Mesenchymal stem cell (in vitro differentiated cells and primary cell): ENCODE data around the gene PODXL2.

Source experiments
- DNase-seq: peaks from one replicate; pipeline ENCODE4 v3.0.0-alpha.2; 2013
- H2AFZ ChIP-seq: one replicate; pipeline ENCODE4 v1.6.1; 2013; ENCODE audit warnings: low read depth, mild to moderate bottlenecking, control low read depth, inconsistent platforms, low read length, moderate library complexity
- H2AK5ac ChIP-seq: 2 replicates; pipeline ENCODE4 v1.6.1; 2013; ENCODE audit warnings: low read length, moderate library complexity, mild to moderate bottlenecking, inconsistent platforms; ENCODE audit not compliant: severe bottlenecking
- H2BK120ac ChIP-seq: one replicate; pipeline ENCODE4 v1.6.1; 2013; ENCODE audit warnings: low read depth, mild to moderate bottlenecking, inconsistent platforms, low read length, moderate library complexity
- H2BK12ac ChIP-seq, 2 experiments: one replicate each; pipeline ENCODE4 v1.6.1; 2013; ENCODE audit warnings: inconsistent platforms in 2 of 2, low read length in 2 of 2, mild to moderate bottlenecking in 2 of 2, moderate library complexity in 2 of 2, control low read depth in 1 of 2
- H2BK15ac ChIP-seq: one replicate; pipeline ENCODE4 v1.6.1; 2013; ENCODE audit warnings: mild to moderate bottlenecking, low read depth, inconsistent platforms; ENCODE audit not compliant: poor library complexity, severe bottlenecking
- H2BK5ac ChIP-seq: 2 replicates; pipeline ENCODE4 v1.6.1; 2013; ENCODE audit warnings: low read depth, mild to moderate bottlenecking, low read length, control low read depth, inconsistent platforms; ENCODE audit not compliant: poor library complexity, severe bottlenecking
- H3K14ac ChIP-seq, 2 experiments: one replicate each; pipeline ENCODE4 v1.6.1; 2013; ENCODE audit warnings: inconsistent platforms in 2 of 2, low read length in 2 of 2, control low read depth in 1 of 2, mild to moderate bottlenecking in 1 of 2, moderate library complexity in 1 of 2
- H3K18ac ChIP-seq, 2 experiments: one replicate each; pipeline ENCODE4 v1.6.1; 2013; ENCODE audit warnings: inconsistent platforms in 2 of 2, low read length in 2 of 2, control low read depth in 1 of 2, low read depth in 1 of 2, mild to moderate bottlenecking in 1 of 2
- H3K23ac ChIP-seq, 2 experiments: one replicate each; pipeline ENCODE4 v1.6.1; 2013; ENCODE audit warnings: inconsistent platforms in 2 of 2, low read length in 2 of 2, mild to moderate bottlenecking in 2 of 2, moderate library complexity in 2 of 2, control low read depth in 1 of 2
- H3K27ac ChIP-seq: 2 replicates; pipeline ENCODE4 v1.5.1; 2013; ENCODE audit warnings: mild to moderate bottlenecking, moderate library complexity, low read length, control low read depth, inconsistent platforms; ENCODE audit not compliant: poor library complexity, severe bottlenecking
- H3K27me3 ChIP-seq, 2 experiments: 2 replicates each; pipeline versions ENCODE4 v1.6.1 to v1.7.0; 2013; ENCODE audit warnings: low read length in 2 of 2, mild to moderate bottlenecking in 2 of 2, moderate library complexity in 2 of 2, control low read depth in 1 of 2, inconsistent platforms in 1 of 2; ENCODE audit not compliant: control insufficient read depth in 1 of 2, insufficient read depth in 1 of 2
- H3K36me3 ChIP-seq, 2 experiments: 2 replicates each; pipeline versions ENCODE4 v1.6.1 to v1.7.0; 2013; ENCODE audit warnings: low read length in 2 of 2, control low read depth in 1 of 2, inconsistent platforms in 1 of 2, low read depth in 1 of 2, mild to moderate bottlenecking in 1 of 2; ENCODE audit not compliant: insufficient read depth in 2 of 2, control insufficient read depth in 1 of 2
- H3K4ac ChIP-seq, 2 experiments: one replicate each; pipeline ENCODE4 v1.6.1; 2013; ENCODE audit warnings: inconsistent platforms in 2 of 2, low read length in 2 of 2, mild to moderate bottlenecking in 2 of 2, moderate library complexity in 2 of 2, control low read depth in 1 of 2, low read depth in 1 of 2
- H3K4me1 ChIP-seq: 2 replicates; pipeline ENCODE4 v1.6.1; 2013; ENCODE audit warnings: low read depth, low read length, control low read depth; ENCODE audit not compliant: control insufficient read depth, insufficient read depth
- H3K4me2 ChIP-seq: 2 replicates; pipeline ENCODE4 v1.6.1; 2013; ENCODE audit warnings: low read length, mild to moderate bottlenecking, inconsistent platforms; ENCODE audit not compliant: poor library complexity, severe bottlenecking
- H3K4me3 ChIP-seq, 2 experiments: 2 replicates each; pipeline versions ENCODE4 v1.5.1 to v1.7.0; 2013; ENCODE audit warnings: low read length in 2 of 2, mild to moderate bottlenecking in 2 of 2, control low read depth in 1 of 2, low read depth in 1 of 2; ENCODE audit not compliant: insufficient read depth in 1 of 2
- H3K79me1 ChIP-seq: replicated peaks from 2 replicates; pipeline ENCODE4 v1.6.1; 2013; ENCODE audit warnings: mild to moderate bottlenecking, control low read depth, low read length, inconsistent platforms; ENCODE audit not compliant: poor library complexity, severe bottlenecking
- H3K9ac ChIP-seq: 2 replicates; pipeline ENCODE4 v1.7.0; 2013; ENCODE audit warnings: mild to moderate bottlenecking, low read length, moderate library complexity
- H3K9me3 ChIP-seq: 2 replicates; pipeline ENCODE4 v1.7.0; 2013; ENCODE audit warnings: mild to moderate bottlenecking, low read length; ENCODE audit not compliant: control insufficient read depth
- H4K8ac ChIP-seq: one replicate; pipeline ENCODE4 v1.6.1; 2013; ENCODE audit warnings: inconsistent platforms, mild to moderate bottlenecking, low read length, moderate library complexity
- H4K91ac ChIP-seq: one replicate; pipeline ENCODE4 v1.6.1; 2013; ENCODE audit warnings: mild to moderate bottlenecking, low read length, inconsistent platforms
- WGBS: methylation state at CpG from one replicate; pipeline ENCODE4 v1.1.7; 2013; ENCODE audit warnings: mixed read lengths; 5-methylcytosine and 5-hydroxymethylcytosine counted together

PODXL2 gene

GRCh38 chr3:127708837-127709236, 79.9 kb downstream of the PODXL2 start:
- peaks cover 54 to 68% of the 10 kb centered on the region in 2 experiments for H3K36me3 ChIP-seq
- H2AK5ac ChIP-seq = no peak overlapping the region
- no peaks in the 10 kb centered on the region for H3K9me3 ChIP-seq
- no peak for DNase-seq
- no peak overlapping the region for H4K8ac ChIP-seq
- no peak overlapping the region for H4K91ac ChIP-seq
- H3K23ac ChIP-seq = no peak overlapping the region
- 61% methylated on average over 2 of the region's 2 CpGs for WGBS
- H3K4me1 ChIP-seq = peaks cover 28% of the 10 kb centered on the region
- H3K4me3 ChIP-seq = no peak overlapping the region
- no peak overlapping the region for H2BK12ac ChIP-seq
- no peak overlapping the region for H3K4me2 ChIP-seq
- no peak overlapping the region for H3K27ac ChIP-seq
- no peaks in the 10 kb centered on the region for H3K27me3 ChIP-seq
- no peak overlapping the region for H3K4ac ChIP-seq
- H2BK120ac ChIP-seq = no peak overlapping the region
- H3K14ac ChIP-seq = no peak overlapping the region
- H3K9ac ChIP-seq = peak overlapping the region; percentile 28
- no peak overlapping the region for H2BK15ac ChIP-seq
- no peak overlapping the region for H2AFZ ChIP-seq
- no peak overlapping the region for H2BK5ac ChIP-seq
- peaks cover 44% of the 10 kb centered on the region for H3K79me1 ChIP-seq
- H3K18ac ChIP-seq = no peak overlapping the region

DNA sequence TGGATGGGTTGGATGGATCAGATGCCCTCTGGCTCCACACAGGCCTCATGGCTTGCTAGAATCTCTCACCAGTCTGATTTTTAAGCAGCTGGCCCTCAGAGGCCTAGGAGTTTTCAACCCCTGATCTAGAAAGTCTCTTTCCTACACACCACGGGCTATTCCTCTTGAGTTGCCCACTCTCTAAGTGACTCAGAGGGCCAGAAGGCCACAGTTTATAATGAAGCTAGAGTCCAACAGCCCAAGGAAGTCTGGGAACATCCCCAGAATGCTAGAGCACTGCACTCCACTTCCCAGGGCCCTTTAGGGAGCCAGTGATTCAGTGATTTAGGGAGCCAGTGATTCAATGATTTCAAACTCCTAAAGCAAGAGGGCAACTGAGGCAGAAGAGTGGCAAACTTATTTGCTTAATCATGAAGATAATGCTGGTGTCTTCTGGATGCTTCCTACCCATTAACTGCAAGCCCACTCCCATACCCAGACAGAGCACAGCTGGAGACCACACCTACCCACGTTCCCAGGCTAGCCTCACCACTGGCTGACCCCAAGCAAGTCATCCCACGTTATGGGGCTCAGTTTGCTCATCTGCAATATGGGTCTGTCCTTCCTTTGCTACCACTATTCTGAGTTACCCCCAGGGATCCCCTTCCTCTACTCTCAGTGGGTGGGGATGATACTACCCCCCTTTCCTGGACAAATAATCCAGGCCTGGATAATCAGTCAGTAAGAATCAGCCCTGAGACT, 80.5 kb downstream of the PODXL2 start:
- H3K27me3 ChIP-seq = no peaks in the 10 kb centered on the region
- H3K36me3 ChIP-seq = peaks cover 59 to 73% of the 10 kb centered on the region in 2 experiments
- no peak overlapping the region for H2BK120ac ChIP-seq
- no peak overlapping the region for H3K4me3 ChIP-seq
- no peak overlapping the region for H3K23ac ChIP-seq
- H2BK15ac ChIP-seq = no peak overlapping the region
- H3K79me1 ChIP-seq = peaks cover 45% of the 10 kb centered on the region
- 66% methylated on average over 3 of the region's 3 CpGs for WGBS
- no peak overlapping the region for H3K27ac ChIP-seq
- H4K91ac ChIP-seq = peak overlapping the region; percentile 64
- no peak overlapping the region for H3K18ac ChIP-seq
- H2AK5ac ChIP-seq = no peak overlapping the region
- H3K9ac ChIP-seq = peak overlapping the region; percentile 28
- H2BK12ac ChIP-seq = no peak overlapping the region
- H4K8ac ChIP-seq = no peak overlapping the region
- H2AFZ ChIP-seq = no peak overlapping the region
- peak; percentile 61 for DNase-seq
- no peak overlapping the region for H2BK5ac ChIP-seq
- H3K4ac ChIP-seq = no peak overlapping the region
- H3K4me1 ChIP-seq = peaks cover 32% of the 10 kb centered on the region
- H3K4me2 ChIP-seq = no peak overlapping the region
- no peak overlapping the region for H3K14ac ChIP-seq
- H3K9me3 ChIP-seq = no peaks in the 10 kb centered on the region

- H3K79me1 ChIP-seq = peaks cover 50% of the 10 kb centered on the region
Observed at GRCh38 chr3:127710155-127710941, 81.4 kb downstream of the PODXL2 start.

GRCh38 chr3:127711021-127711695, 82.2 kb downstream of the PODXL2 start:
- Histone ChIP-seq H3K27me3 (no peaks in the 10 kb centered on the region), H3K4me2 (no peak overlapping the region), H4K8ac (no peak overlapping the region), H3K14ac (no peak overlapping the region), H2BK5ac (no peak overlapping the region), H3K4me3 (no peak overlapping the region), H2BK12ac (no peak overlapping the region), H3K4ac (no peak overlapping the region), H4K91ac (no peak overlapping the region), H3K23ac (no peak overlapping the region), H3K9ac (no peak overlapping the region), H2BK120ac (no peak overlapping the region), H3K36me3 (peaks cover 69 to 78% of the 10 kb centered on the region in 2 experiments), H3K18ac (no peak overlapping the region), H3K9me3 (no peaks in the 10 kb centered on the region), H2BK15ac (no peak overlapping the region), H2AFZ (no peak overlapping the region), H2AK5ac (no peak overlapping the region), H3K4me1 (peaks cover 32% of the 10 kb centered on the region), H3K27ac (no peak overlapping the region), H3K79me1 (peaks cover 55% of the 10 kb centered on the region)
- 84% methylated on average over 14 of the region's 14 CpGs for WGBS
- no peak for DNase-seq

More at GRCh38 chr3:127710155-127710941, 81.4 kb downstream of the PODXL2 start:
- Histone ChIP-seq H3K27me3 (no peaks in the 10 kb centered on the region), H3K14ac (no peak overlapping the region), H3K18ac (no peak overlapping the region), H2AFZ (no peak overlapping the region), H4K8ac (no peak overlapping the region), H3K4me2 (no peak overlapping the region), H2BK5ac (no peak overlapping the region), H3K9ac (no peak overlapping the region), H3K9me3 (no peaks in the 10 kb centered on the region), H2AK5ac (no peak overlapping the region), H3K23ac (no peak overlapping the region), H2BK120ac (no peak overlapping the region), H3K36me3 (peaks cover 65 to 76% of the 10 kb centered on the region in 2 experiments), H3K4ac (no peak overlapping the region), H4K91ac (no peak overlapping the region), H3K4me3 (no peak overlapping the region), H2BK15ac (no peak overlapping the region), H3K27ac (no peak overlapping the region), H3K4me1 (peaks cover 32% of the 10 kb centered on the region), H2BK12ac (no peak overlapping the region)
- WGBS = 92% methylated on average over 18 of the region's 18 CpGs
- DNase-seq = no peak
